Measurements from ENCODE around the gene HTR4.

DNA sequence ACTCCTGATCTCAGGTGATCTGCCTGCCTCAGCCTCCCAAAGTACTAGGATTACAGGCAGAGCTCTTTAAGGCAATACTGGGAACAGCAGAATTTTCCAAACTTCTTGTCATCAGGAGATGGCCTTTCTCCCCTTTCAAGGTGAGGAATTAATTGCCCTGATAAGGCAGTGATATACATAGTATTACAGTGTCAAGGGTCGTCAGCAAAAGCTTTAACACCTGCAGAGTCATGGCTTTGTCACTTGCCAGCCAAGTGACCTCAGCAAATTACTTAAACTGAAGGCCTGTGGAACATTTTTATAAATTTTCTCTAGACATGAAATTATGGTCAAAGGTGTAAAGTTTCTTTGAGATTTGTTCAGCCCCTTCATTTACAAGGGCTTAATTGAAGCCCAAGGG is 211.1 kb downstream of the HTR4 start:
- TF ChIP-seq, protein P1, sequence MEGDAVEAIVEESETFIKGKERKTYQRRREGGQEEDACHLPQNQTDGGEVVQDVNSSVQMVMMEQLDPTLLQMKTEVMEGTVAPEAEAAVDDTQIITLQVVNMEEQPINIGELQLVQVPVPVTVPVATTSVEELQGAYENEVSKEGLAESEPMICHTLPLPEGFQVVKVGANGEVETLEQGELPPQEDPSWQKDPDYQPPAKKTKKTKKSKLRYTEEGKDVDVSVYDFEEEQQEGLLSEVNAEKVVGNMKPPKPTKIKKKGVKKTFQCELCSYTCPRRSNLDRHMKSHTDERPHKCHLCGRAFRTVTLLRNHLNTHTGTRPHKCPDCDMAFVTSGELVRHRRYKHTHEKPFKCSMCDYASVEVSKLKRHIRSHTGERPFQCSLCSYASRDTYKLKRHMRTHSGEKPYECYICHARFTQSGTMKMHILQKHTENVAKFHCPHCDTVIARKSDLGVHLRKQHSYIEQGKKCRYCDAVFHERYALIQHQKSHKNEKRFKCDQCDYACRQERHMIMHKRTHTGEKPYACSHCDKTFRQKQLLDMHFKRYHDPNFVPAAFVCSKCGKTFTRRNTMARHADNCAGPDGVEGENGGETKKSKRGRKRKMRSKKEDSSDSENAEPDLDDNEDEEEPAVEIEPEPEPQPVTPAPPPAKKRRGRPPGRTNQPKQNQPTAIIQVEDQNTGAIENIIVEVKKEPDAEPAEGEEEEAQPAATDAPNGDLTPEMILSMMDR (IDR thresholded peaks at IDR 0.05; ENCODE audit: borderline replicate concordance, extremely low read depth, low read length, poor library complexity, severe bottlenecking): no peak
- no peak for TF ChIP-seq EZH2 (IDR thresholded peaks at IDR 0.05; ENCODE audit: borderline replicate concordance, low read depth, low read length, severe bottlenecking)
